GM19023 (cell line): ENCODE measurements around the gene DHRS3.

Source experiments
- ATAC-seq: cut with Tn5 transposase; IDR thresholded peaks from one replicate; pipeline ENCODE4 v1.9.1; 2021; ENCODE audit warnings: mild to moderate bottlenecking, moderate library complexity; ENCODE audit not compliant: unreplicated experiment

DHRS3 gene

DNA sequence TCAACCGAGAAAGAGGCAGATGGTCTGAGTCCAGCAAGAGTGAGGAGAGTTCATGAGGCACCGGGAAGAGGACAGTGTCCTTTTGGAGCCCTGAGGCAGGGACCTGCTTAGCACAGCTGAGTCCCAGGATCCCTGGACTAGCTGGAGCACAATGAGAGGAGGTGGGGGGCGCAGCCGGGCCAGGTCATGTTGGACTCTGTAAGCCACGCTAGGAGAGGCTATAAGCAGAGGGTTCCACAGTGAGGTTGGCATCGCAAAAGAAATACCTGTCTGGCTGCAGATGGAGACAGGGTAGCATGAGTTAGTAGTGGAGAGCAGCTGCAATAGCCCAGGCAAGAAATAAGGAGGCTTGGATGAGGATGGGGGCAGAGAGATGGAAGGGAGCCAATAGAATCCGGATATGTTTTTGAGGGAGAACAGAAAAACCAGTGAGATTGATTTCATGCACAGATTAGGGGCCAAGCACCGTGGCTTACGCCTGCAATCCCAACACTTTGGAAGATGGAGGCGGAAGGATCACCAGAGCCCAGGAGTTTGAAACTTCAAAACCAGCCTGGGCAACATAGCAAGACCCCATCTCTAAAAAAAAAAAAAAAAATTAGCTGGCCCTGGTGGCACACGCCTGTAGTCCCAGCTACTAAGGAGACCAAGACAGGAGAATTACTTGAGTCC, 98.2 kb downstream of the DHRS3 start:
- ATAC-seq = no peak

DNA sequence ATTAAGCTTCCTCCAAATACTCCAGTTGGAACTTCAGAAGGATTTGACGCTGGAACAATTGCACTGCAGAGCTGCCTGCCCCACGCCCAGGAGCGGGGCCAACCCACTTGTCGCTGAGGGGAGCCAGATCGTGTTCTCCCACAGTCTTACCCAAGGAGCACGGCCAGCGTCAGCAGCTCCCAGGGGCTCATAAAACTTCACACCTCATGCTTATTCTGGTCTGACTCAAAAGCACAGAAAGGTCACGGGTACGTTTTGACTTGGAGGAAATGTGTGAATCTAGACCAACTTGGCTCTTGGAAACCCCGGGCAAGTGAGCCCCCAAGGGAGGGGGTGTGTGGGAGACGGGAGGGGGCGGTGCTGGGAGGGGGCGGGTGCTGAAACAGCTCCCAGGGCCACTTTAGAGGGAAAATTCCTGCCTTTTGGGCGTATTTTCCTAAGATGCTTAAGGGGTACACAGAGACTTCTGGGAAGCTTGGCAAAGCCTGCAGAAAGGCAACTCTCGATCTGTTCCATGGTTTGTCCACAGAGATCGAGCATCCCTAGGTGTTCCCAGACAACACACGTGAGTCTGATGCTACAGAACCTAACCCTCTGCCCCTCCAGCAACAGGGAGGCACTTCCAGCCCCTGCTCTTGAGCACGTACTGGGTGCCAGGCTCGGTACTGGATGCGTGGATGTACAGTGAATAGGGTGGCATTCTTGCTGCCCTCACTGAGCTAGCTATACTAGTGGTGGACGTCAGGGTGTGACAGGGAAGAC, 98.9 kb downstream of the DHRS3 start:
- ATAC-seq = no peak
